Activated CD8-positive, alpha-beta T cell treated with anti-CD3 and anti-CD28 coated beads for 36 hours (primary cell): ENCODE measurements around the gene POLDIP3. TPM values are rescaled to one million over a fixed set of nuclear protein-coding genes. Genes with fewer than 3 reads are reported as not detected.

Source experiments
- ATAC-seq: fragments of 200-7000 bp; cut with Tn5 transposase; one replicate; pipeline ENCODE4 v1.10.0; 2021; ENCODE audit warnings: mild to moderate bottlenecking, moderate library complexity
- CTCF ChIA-PET: fragments of 350-600 bp; sonication (Branson Sonifier 250); formaldehyde crosslinking; loops from one replicate; lab custom pipeline; 2021; ENCODE audit warnings: antibody characterized with exemption; lab: Charles Lee
- POLR2A ChIA-PET: fragments of 350-600 bp; sonication (Branson Sonifier 250); formaldehyde crosslinking; loops from one replicate; lab custom pipeline; 2021; ENCODE audit warnings: antibody characterized with exemption; lab: Charles Lee
- DNase-seq: peaks from one replicate; pipeline ENCODE4 v3.0.0-alpha.2; 2020
- H3K27ac Mint-ChIP-seq: one replicate; pipeline ENCODE4 v1.8.0; 2021; ENCODE audit warnings: mild to moderate bottlenecking, mixed read lengths
- H3K27me3 Mint-ChIP-seq: one replicate; pipeline ENCODE4 v1.8.0; 2021; ENCODE audit warnings: mixed read lengths
- H3K36me3 Mint-ChIP-seq: one replicate; pipeline ENCODE4 v1.8.0; 2021; ENCODE audit warnings: low read depth, mixed read lengths
- H3K4me1 Mint-ChIP-seq: one replicate; pipeline ENCODE4 v1.8.0; 2021; ENCODE audit warnings: low read depth, mixed read lengths
- H3K4me3 Mint-ChIP-seq: one replicate; pipeline ENCODE4 v1.8.0; 2021; ENCODE audit warnings: mild to moderate bottlenecking, moderate library complexity, mixed read lengths
- H3K9me3 Mint-ChIP-seq: one replicate; pipeline ENCODE4 v1.8.0; 2021; ENCODE audit warnings: mixed read lengths
- intact Hi-C: fragments of 100-400 bp; cut with micrococcal nuclease; formaldehyde crosslinking; loops from one replicate; pipeline ENCODE4 v1.10.0; 2022
- total RNA-seq, 2 experiments: library from RNA; stranded (reverse); gene quantifications; one replicate each; pipeline ENCODE4 v1.2.3, GENCODE V29; 2021
- TF ChIP-seq, protein P1 (sequence below): fragments of 200-600 bp; IDR thresholded peaks from one replicate; pipeline ENCODE4 v1.8.0; 2022; ENCODE audit warnings: antibody characterized with exemption, mild to moderate bottlenecking

The POLDIP3 gene
- total RNA-seq, 2 experiments from 2014 or later, result 70.2 to 71.1 TPM

DNA sequence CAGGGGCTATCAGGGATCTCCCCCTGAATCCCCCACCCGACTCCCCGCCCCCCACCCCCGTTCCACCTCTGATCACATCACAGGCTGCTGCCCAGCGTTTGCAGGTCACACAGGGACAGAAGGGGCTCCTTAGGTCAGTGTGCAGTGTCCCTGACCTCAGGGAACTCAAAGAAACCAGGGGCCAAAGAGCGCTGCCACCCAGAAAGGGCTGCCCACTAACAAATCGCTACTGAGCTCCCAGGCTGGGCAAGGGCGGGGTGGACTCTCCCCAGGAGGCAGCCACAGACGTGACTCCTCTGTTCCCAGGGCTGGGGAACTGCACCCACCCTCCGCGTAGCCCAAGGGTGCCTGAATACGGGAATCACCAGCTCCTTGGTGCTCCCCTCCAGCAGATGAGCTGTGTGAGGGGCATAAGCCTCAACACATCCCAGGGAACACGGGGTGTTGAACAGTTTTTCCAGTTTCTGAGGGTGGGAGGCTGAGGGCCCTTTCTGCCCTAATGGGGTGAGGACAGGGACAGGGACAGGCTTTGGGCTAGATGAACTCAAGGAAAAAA lies 9.9 kb upstream of the POLDIP3 start:
- CTCF ChIA-PET, result interaction anchor here (1.1 kb wide), 1 partner anchor 436 kb away, joined by 3 read pairs; no protein-coding TSS in a partner anchor
- no peaks in the 10 kb centered on the region for H3K9me3 Mint-ChIP-seq
- intact Hi-C loops, result no loop called here
- peaks cover 1% of the 10 kb centered on the region for H3K36me3 Mint-ChIP-seq
- TF ChIP-seq, protein P1, sequence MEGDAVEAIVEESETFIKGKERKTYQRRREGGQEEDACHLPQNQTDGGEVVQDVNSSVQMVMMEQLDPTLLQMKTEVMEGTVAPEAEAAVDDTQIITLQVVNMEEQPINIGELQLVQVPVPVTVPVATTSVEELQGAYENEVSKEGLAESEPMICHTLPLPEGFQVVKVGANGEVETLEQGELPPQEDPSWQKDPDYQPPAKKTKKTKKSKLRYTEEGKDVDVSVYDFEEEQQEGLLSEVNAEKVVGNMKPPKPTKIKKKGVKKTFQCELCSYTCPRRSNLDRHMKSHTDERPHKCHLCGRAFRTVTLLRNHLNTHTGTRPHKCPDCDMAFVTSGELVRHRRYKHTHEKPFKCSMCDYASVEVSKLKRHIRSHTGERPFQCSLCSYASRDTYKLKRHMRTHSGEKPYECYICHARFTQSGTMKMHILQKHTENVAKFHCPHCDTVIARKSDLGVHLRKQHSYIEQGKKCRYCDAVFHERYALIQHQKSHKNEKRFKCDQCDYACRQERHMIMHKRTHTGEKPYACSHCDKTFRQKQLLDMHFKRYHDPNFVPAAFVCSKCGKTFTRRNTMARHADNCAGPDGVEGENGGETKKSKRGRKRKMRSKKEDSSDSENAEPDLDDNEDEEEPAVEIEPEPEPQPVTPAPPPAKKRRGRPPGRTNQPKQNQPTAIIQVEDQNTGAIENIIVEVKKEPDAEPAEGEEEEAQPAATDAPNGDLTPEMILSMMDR, result no peak
- ATAC-seq (no peak), DNase-seq (no peak)
- no peak overlapping the region for H3K4me3 Mint-ChIP-seq
- H3K27me3 Mint-ChIP-seq, result no peaks in the 10 kb centered on the region
- no peak overlapping the region for H3K27ac Mint-ChIP-seq
- peaks cover 1% of the 10 kb centered on the region for H3K4me1 Mint-ChIP-seq
- POLR2A ChIA-PET, result interaction anchor here (6.2 kb wide), 1 partner anchor 9 kb away, joined by 64 read pairs; the partner anchor contains the start of gene POLDIP3

DNA sequence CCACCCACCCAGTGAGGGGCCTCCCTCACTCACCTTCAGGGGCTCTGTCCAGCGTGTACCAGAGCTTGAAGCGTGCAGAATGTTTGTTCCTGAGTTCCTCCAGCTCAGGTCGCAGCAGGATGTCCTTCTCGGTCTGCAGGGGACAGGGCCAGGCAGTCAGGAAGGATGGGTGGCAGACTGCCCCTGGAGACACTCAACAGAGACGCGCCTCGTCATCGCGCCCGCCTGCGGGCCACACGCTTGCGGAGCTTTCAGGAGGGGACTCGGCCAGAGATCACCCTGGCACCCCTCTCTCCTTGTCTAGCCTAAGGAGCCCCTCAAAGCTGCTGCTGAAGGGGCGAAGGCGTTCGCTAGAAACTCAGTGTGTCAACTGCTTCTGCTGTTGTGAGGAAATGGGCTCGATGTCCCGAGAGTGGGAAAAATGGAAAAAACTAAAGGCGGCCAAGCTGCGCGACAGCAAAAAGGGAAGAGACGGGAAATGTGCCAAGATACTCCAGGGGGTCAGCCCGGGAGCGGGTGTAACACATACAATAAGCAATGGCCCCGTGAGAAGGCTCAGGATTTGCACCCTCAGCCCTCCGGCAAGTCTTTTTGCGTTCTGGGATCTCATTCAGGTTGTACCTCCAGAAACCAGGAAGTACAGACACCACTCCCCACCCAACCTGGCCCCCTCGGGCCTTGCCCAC lies 9.2 kb upstream of the POLDIP3 start:
- DNase-seq (no peak), ATAC-seq (no peak)
- Mint-ChIP-seq H3K4me1 (peaks cover 1% of the 10 kb centered on the region), H3K4me3 (no peak overlapping the region), H3K36me3 (peaks cover 1% of the 10 kb centered on the region), H3K9me3 (no peaks in the 10 kb centered on the region), H3K27ac (no peak overlapping the region), H3K27me3 (no peaks in the 10 kb centered on the region)
- ChIA-PET POLR2A (interaction anchor here (6.2 kb wide), 1 partner anchor 9 kb away, joined by 64 read pairs; the partner anchor contains the start of gene POLDIP3), CTCF (interaction anchor here (0.8 kb wide), 1 partner anchor 466 kb away, joined by 3 read pairs; no protein-coding TSS in a partner anchor)
- intact Hi-C loops, result no loop called here
- TF ChIP-seq, protein P1, result no peak

DNA sequence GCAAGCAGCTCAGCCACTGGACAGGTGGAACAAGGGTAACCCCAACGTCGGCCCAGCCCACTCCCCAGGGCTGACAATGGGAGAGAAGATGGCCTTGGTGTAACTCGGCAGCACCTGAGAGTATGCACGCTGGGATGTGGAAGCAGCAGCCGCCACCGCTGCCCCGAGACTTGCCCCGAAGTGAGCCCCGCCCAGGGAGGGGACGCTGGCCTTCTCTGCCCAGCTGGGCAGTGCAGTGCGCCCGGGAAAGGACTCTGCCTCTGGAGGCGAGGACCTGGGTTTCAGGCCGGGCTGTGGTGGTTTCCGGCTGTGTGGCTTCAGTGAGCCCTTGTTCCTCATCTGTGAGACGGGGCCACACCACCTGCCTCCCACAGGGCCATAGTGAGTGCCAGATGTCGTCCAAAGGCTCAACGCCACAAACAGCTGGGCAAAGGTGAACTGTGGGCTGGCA lies 8.6 kb upstream of the POLDIP3 start:
- ChIA-PET POLR2A (interaction anchor here (6.2 kb wide), 1 partner anchor 8 kb away, joined by 64 read pairs; the partner anchor contains the start of gene POLDIP3), CTCF (interaction anchor here (0.8 to 3.0 kb wide), 2 partner anchors 13 to 467 kb away, joined by 3 to 13 read pairs; no protein-coding TSS in a partner anchor)
- TF ChIP-seq, protein P1, result no peak
- Mint-ChIP-seq H3K4me3 (no peak overlapping the region), H3K27me3 (no peaks in the 10 kb centered on the region), H3K4me1 (peaks cover 1% of the 10 kb centered on the region), H3K9me3 (no peaks in the 10 kb centered on the region), H3K36me3 (peaks cover 1% of the 10 kb centered on the region), H3K27ac (no peak overlapping the region)
- no peak for ATAC-seq
- intact Hi-C loops, result no loop called here
- DNase-seq, result no peak

DNA sequence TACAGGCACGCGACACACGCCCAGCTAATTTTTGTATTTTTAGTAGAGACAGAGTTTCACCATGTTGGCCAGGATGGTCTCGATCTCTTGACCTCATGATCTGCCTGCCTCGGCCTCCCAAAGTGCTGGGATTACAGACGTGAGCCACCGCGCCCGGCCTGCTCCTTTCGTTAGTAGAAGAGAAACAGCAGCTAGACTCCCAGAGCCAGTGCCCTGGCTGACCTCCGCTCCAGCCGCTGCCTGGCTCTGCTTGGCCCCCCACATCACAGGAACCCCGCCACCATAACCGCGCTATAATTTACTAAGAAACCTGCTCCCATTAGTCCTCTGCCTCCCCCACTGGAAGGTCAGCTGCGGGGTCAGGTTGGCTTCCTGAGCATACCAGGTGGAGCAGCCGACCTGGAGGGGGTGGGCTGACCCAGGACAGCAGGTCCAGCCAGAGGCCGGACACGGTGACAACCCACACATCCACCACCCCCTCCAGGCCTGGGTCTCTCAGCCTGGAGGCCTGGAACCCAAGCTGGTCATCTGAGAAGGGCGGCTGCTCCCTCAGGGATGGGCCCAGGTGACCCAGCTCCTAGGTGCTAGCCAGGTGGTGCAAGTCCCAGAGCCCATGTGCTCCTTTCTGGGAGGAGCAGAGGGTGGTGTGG lies 7.5 kb upstream of the POLDIP3 start:
- DNase-seq (no peak), ATAC-seq (no peak)
- POLR2A ChIA-PET, result interaction anchor here (0.9 to 6.2 kb wide), 3 partner anchors 7 to 28 kb away, joined by 5 to 64 read pairs (median 7); partner anchors contain the start of genes CYB5R3 and POLDIP3
- Mint-ChIP-seq H3K27me3 (no peaks in the 10 kb centered on the region), H3K4me1 (peaks cover 5% of the 10 kb centered on the region), H3K36me3 (peaks cover 1% of the 10 kb centered on the region), H3K9me3 (no peaks in the 10 kb centered on the region), H3K27ac (no peak overlapping the region), H3K4me3 (no peak overlapping the region)
- TF ChIP-seq, protein P1, result no peak
- intact Hi-C loops, result no loop called here
- CTCF ChIA-PET, result interaction anchor here (0.8 to 3.0 kb wide), 8 partner anchors 8 to 412 kb away, joined by 3 to 13 read pairs (median 5); no protein-coding TSS in a partner anchor
